HG02938 (cell line): ENCODE data around the gene MAPKAP1.

Experiments used
- ATAC-seq: cut with Tn5 transposase; IDR thresholded peaks from one replicate; pipeline ENCODE4 v1.9.1; 2021; ENCODE audit warnings: mild to moderate bottlenecking, moderate library complexity; ENCODE audit not compliant: unreplicated experiment

MAPKAP1 gene

DNA sequence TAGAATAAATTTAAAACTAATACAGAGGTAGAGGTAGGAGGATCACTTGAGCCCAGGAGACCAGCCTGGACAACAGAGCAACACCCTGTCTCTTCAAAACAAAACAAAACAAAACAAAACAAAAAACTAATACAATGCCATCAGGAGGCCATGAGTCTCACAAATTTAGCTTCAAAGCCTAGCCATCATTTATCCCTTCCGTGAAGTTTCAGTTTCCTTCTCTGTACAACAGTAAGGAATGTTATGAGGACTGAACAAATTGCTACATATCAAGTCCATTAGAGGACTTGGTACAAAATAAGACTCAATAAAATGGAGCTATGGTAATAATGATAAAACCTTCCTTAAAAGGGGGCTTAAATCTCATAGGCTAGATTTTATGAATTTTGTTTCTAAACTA, 60.8 kb downstream of the MAPKAP1 start:
- ATAC-seq: no peak

DNA sequence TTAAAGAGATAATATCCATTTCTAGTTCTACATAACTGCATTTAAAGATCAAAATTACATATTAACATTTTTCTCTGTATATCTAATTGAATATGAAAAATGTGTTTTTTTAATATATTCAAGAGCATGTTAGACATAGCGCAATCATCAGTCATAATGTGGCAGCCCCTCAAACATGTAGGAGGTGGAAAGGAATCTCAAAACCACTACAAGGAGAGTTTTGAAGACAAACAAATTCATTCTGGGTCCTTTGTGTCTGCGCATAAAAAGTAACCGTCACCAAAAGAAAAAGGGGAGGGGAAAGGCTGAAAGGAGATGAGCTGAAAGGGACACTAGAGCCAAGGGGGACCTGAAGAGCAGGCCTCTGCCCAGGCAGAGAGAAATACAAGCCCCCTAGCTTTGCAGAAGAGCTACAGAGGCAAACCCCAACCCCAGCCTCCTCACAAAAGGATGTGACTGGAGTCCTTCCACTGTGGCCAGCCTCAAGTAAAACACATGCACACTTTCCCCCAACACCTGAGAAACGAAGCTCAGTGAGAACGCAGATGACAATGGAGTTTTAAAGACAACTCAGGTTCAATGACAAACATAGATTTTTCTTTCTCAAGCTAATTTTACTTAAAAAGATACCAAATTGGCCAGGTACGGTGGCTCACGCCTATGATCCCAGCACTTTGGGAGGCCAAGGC, 62.0 kb downstream of the MAPKAP1 start:
- no peak for ATAC-seq

DNA sequence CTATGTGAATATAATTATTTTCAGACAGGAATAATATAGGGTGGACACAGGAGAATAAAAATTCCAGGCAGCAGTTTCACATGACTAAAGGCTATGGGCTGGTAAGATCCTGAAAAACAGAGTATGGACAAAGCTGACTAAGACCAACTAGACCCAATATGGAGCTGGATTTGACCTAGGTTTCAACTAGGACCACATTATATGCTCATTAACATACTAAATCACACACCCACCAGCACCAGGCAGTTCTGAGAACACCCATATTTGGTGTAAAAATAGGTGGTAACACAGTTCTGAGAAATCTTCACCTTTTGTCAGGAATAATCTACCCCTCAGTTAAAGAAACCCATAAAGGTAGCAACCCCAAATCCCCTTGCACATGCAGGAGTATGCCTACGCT, 64.7 kb downstream of the MAPKAP1 start:
- ATAC-seq: no peak

DNA sequence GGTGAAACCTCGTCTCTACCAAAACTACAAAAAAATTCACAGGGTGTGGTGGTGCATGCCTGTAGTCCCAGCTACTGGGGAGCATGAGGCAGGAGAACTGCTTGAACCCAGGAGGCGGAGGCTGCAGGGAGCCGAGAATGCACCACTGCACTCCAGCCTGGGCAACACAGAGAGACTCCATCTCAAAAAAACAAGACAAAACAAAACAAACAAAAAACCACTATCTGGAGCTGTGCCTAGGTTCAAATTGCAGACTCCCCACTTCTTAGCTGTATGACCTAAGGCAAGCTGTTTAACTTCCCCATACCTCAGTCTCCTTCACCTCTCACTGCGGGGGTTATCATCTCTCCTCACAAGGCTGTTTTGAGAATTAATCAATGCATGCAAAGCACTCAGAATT, 68.0 kb downstream of the MAPKAP1 start:
- no peak for ATAC-seq

DNA sequence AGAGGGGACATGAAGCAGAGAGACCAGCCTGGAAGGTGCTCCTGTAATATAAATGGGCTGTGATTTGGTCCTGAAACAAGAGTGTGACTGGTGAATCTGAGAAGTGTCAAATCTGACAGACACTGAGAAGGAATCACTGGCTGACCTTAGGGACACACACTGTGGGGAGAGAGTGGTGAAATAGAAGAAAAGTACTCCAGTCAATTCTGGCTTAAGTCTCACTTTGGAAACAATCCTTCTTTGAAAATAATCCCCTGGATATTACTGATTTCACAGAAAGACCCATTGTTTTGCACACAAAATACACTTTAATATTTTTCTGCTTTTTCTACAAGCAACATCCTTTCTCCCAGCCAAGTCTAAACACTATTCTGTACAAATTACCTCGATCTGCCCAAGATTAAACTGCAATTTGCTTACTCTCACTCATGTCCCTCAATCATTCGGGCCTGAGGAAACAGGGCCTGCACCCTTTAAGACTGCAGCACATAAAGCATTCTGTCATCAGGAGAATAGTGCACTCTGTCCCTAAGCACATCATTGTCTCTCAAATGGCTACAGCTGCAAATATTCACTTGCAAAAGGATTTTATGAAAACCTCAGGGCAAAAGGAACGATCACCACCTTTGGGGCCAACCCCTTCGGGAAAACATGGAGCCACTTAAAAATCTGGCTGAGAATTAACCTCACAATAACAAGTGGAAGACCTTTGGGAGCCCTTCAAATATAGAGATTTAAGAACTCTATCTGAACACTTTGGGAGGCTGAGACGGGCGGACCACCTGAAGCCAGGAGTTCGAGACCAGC, 68.6 kb downstream of the MAPKAP1 start:
- no peak for ATAC-seq

DNA sequence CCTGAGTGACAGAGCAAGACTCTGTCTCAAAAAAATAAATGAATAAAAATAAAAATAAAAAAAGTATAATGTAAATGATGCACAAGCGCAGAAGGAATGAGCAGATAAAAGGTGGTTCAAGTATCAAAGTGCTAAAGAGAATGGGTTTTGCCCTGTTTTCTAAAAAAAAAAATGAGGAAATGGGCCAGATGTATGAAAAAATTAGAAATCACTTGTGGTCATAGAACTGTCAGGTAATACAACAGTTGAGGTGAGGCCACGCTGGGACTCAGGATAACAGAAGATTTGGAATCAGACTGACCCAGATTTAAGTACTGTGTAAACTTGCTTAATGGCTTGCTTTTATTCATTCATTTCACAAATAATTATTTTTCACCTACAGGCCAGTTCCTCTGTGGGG, 69.8 kb downstream of the MAPKAP1 start:
- ATAC-seq: no peak

DNA sequence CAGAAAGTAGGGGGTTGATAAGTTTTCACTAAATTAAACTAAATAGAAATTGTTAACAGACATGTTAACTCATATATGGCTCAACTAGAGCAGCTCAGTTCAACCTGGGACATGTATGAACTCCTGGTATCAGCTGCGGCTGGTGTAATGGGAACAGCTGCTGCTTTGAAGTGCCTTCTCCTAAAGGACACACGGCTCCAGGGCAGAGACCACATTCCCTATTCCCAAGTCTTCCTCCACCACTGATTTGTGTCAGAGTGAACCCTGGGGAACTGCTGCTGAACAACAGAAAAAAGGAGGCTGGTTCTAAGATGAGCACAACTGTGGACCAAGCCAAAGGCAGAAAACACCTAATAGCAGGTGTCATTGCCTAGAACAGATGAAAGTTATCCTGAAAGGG, 71.1 kb downstream of the MAPKAP1 start:
- no peak for ATAC-seq

DNA sequence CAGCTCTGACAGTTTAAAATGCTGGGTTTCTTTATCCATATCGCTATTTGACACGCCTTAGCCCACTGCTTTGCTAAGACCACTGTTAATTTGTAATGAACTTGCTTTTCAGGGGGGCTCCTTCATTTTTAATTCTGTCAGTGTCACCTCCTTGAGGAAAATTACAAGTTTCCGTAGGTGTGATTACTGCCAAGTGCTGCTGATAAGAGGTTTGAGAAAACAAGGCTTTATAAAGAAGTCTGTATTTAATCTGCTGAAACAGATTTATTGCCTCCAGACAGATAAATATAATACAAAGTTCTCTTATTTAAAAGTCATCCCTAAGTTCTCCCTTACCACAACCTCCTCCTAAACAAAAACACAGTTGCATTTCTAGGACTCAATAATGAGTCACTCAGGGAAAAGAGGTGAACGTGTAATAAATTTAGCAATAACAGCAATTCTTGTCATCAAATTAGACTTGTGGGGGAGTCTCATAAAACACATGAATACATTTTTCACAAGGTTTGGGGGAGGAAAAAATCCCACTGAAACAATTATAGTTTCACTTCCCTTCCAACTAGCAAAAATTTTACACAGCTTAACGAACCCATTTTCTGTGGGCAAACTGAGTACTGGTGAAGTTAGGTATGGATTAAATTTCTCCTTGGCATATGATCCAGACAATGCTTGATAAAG, 72.8 kb downstream of the MAPKAP1 start:
- no peak for ATAC-seq

DNA sequence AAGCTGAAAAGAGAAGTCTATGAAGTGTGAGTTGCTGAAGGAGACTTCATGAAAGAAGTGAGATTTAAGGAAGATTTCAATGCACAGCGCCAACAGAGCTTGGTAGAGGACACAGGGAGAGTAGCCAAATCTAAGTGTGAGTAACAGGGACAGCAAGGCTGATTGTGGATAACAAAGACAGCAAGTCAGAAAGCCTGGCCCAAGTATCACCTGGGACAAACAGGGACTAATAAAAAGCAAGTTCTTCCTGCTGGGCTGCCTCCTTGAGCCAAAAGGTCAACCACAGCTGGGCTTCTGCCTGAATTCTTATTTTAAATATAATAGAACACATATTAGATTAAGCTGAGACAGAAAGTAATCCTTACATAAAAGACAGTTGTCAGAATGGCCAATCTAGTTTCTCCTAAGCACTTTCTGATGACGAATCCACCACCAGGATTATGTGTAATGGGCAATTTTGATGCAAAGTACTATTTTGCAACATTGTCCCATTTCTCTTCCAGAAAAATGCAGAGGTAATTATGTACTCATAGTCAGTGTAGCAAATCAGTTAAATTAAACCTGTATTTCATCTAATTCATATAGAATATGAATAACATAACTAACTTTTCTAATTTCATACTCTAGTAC, 73.8 kb downstream of the MAPKAP1 start:
- no peak for ATAC-seq

DNA sequence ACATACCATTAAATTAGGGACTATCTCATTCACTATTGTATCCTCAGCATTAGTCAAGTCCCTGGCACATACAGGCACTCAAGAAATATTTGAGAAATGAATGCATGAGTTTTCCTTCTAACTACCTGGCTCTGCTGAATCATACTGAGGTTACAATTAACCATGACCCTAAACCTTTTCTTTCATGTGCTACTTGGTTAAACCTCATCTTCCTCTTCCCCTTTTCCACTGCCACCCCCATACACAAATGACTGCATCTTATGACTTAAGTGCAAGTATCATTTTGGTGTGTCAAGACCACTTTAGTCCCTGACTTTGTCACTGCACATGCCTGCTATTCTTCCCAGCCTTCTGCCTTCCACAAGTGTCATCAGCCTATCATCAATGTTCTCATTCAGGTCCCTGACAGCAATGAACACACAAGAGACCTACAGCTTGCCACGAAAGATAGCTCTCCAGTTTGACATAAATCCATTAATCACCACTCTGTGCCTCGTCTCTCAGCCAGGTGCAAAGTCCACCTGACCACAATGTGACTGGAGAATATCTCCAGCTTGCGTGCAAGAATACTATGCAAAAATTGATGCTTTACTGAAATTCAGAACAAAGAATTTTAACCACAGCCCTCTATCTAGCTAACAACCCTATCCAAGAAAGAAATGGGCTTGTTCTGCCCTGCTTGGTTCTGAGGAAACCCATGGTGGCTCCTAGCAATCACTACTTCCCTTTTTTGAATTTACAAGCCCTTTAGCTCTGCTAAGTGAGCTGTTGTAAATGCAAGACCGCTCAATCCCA, 74.5 kb downstream of the MAPKAP1 start:
- peak; percentile 56 for ATAC-seq

DNA sequence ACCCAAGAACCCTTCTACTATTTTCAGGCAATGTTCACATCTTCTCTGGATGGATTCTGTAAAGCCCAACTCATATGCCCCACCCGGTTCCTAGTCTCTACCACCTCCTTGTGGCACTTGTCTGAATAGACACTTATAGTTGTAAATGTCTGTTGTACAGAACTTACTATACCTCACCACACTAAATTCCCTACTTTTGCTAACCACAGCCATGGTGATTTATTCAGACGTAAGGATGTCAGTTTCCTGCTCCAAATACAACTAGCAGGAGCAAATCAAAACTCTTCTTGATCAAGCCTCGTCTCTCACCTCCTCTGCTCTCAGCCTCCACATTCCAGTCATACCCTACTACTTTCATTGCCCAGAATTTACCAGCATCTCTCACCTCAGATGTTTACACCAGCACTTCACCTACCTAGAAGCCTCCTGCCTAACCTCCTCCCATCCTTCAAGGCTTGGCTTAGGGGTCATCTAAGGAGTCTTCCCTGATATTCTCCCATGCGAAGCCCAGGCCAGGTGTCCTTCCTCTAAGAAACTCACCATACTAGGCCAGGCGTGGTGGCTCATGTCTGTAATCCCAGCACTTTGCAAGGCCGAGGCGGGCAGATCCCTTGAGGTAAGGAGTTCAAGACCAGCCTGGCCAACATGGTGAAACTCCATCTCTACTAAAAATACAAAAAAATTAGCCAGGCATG, 75.5 kb downstream of the MAPKAP1 start:
- ATAC-seq: no peak

DNA sequence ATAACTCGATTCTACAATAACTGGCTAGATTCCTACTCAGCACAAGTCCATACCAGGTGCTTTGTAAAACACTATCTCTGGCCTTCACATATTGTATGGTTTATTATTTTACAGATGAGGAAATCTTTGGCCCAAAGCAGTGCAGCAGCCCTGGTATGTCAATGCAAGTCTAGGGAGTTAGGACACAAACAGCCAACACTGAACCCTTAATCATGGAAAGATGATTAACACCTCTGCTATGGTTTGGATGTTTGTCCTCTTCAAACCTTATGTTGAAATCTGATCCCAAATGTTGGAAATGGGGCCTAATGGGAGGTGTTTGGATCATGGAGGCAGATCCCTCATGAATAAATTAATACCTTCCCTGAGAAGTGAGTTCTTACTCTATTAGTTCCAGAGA, 76.6 kb downstream of the MAPKAP1 start:
- ATAC-seq: no peak

DNA sequence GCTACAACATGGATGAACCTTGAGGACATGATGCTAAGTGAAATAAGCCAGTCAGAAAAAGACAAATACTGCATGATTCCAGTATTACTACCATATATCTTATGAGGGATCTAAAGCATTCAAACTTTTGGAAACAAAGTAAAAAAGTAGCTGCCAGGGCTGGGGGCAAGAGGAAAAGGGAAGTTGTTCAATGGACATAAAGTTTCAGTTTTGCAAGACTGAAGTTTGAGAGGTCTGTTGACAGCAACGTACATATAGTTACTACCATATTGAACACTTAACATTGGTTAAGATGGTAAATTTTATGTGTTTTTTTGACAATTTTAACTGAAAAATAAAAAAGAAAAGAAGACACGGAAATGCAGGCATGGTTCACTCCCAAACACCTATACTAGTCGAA, 77.6 kb downstream of the MAPKAP1 start:
- no peak for ATAC-seq

DNA sequence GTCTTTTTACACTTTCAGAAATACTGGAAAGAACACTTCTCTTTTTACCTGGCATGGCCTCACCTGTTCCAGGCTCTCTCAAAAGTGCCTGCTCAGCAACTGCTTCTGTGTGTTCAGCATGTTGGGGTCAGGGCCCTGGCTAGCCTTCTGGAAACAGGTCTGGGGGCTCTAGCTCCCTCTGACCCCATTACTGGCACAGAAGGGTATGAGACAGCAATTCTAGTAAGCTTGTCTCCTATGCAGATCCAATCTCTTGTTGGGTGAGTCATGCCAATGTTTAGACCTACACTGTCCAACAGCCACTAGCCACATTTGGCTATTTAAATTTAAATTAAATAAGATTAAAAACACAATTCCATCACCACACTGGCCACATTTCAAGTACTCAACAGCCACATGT, 80.8 kb downstream of the MAPKAP1 start:
- no peak for ATAC-seq

DNA sequence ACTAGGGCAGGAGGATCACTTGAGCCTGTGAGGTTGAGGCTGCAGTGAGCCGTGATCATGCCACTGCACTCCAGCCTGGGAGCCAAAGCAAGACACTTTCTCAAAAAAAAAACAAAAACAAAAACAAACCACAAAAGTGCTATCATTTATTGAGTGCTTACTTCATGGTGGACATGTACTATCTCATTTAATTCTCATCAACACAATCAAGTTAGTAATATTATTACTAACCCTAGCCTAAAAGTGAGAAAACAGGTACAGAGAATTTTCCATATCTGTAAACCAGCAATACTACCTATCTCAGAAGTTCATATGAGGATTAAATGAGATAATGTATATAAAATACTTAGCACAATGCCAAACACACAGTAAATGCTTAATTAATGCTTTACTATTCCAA, 85.8 kb downstream of the MAPKAP1 start:
- no peak for ATAC-seq

DNA sequence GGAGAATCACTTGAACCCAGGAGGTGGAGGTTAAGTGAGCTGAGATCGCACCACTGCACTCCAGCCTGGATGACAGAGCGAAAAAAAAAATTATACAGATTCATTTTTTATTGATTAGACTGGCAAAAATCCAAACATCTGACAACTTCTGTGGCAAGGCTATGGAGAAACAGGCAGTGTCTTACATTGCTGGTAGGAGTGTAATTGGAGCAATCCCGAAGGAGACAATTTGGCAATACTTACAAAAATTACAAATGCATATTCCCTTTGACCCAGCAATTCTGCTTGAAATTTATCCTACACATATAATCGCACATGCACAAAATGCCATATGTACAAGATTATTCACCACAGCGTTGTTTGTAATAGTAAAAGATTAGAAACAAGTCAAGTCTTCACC, 86.8 kb downstream of the MAPKAP1 start:
- ATAC-seq: no peak

DNA sequence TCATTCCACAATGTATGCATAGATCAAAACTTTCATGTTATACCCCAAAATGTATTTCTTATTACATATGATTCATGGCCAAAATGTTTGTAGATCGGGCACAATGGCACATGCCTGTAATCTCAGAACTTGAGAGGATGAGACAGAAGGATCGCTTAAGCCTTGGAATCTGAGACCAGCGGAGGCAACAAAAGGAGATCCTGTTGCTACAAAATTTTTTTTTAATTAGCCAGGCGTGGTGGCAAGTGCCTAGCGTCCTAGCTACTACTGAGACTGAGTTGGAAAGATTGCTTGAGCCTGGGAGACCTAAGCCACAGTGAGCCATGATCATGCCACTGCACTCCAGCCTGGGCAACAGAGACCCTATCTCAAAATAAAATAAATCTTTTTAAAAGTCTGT, 89.9 kb downstream of the MAPKAP1 start:
- no peak for ATAC-seq

DNA sequence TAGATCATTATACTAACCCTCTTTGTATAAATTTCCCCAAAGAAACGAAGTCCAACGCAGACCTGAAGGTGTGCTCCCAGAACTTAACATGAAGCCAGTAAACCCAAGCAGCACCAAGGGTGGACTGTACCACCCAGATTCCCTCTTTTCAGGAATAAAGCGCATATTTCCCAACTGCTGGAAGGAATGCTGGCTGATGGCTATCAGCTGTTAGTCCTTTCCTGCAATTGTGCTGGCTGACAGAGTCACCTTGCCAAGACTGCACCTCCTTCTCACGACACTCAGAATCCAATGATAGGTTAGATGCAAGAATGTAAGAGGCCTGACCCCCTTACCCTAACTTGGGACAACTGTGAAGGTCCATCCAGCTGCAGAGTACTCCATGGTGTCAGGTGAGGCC, 93.9 kb downstream of the MAPKAP1 start:
- ATAC-seq: no peak

DNA sequence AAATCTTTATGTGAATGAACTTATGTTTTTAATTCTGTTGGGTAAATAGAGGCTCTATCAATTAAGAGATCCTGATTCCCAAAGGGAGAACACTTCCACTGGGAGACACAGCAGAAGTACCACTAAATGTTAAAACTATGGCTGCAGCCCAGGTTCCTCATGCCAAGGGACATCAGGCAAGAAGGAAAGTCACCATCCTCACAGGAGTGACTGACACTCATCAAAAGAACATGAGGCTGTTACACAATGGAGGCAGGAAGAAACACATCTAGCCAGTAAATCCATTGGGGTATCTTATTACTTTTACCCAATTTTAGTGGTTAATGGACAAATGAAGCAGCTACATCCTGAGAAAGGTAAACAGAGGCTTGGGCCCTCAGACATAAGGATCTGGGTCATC, 94.4 kb downstream of the MAPKAP1 start:
- no peak for ATAC-seq

DNA sequence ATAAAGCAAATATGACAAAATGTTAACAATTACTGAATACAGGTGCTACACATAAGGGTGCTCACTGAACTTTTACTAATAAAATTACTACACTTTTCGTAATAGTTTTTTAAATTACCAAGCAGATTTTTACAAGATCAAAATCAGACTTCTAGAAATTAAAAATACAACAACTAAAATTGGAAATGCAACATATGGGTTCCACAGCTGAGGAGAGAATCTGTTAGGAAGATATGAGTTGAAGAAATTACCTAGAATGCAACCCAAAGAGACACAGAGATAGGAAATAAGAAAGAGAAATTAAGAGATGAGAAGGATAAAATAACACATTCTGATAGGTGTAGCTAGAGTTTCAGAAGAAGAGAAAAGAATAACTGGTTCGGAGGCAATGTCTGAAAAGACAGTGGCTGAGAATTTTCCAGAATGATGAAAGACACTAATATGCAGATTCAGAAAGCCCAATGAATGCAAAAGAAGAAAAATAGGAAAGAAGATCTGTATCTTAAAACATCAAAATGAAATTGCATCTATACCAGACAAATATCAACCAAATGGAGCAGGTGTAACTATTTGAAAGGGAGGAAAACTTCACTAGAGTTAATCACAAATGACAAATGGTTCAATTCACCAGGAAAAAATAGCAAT, 95.8 kb downstream of the MAPKAP1 start:
- no peak for ATAC-seq
